Ramos (cell line): Measurements from ENCODE around the gene NEIL3.
"Not testable (repeated sequence)": the region's sequence is repeated elsewhere in the genome, so short reads cannot be mapped to it uniquely, and the experiment has no call there.

Experiments
- in situ Hi-C: fragments of 300-500 bp; cut with MboI; formaldehyde crosslinking; loops from one replicate; pipeline ENCODE4 v1.14.3; 2022; ENCODE audit warnings: low sequenced_read_pairs; ENCODE audit not compliant: unreplicated experiment

NEIL3 gene

DNA sequence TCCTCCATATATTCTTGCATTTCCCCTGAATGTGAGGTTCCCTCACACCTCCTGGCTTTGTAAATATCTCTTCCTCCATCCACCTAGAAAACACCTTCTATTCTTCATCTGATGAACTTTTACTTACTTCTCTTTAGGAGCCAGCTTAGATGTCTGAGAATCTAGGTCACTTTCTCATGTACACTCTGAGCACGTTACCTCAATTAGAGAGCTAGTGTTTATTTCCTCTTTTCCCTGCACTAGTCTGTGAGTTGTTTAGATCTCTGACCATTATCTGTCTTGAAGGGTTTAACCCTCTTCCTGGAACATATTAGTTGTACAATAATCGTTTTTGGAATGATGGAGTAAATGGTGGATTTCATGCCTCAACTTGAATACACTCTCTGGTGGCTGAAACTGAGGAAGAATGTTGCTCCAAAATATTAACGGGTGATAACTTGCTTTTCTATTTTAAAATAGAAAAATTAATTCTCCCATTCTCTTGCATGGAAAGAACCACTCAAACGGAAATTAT lies 8.5 kb upstream of the NEIL3 start:
- in situ Hi-C loops: no loop called here

DNA sequence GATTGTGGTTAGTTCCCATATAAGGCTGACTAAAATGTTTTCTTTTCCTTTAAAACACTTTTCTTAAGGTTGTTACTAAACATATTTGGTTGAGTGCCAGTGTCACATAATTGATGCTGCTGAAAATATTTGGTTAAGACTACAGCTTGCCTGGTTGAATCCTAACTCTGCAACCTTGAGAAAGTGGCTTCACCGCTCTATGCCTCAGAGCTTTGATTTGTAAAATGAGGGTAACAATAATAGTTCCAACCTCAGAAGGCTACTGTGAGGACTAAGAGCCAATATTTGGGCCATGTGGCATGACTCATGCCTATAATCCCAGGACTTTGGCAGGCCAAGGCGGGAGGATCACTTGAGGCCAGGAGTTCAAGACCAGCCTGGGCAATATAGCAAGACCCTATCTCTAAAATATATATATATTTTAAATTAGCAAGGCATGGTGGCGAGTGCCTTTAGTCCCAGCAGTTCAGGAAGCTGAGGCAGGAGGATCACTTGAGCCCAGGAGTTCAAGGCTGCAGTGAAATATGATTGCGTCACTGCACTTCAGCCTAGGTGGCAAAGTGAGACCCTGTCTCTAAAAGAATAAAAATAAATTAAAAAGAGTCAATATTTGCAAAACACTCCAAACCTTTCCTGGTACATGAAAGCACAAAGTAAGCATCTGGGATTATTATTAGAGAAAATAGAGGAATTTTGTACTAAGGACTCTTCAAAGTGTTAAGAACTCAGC lies 7.1 kb upstream of the NEIL3 start:
- in situ Hi-C loops: no loop called here

DNA sequence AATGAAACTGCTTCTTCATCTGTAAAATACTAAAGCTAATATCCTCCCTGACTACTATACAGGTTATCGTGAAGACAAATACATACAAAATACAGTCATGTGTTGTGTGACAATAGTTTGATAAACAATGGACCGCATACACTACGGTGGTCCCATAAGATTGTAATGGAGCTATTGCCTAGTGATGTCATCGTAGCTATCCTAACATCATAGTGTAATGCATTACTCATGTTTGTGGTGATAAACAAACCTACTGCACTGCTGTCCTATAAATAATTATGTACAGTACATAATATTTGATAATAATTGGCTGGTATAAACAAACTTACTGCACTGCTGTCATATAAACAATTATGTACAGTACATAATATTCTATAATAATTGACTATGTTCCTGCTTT lies 5.6 kb upstream of the NEIL3 start:
- in situ Hi-C loops: no loop called here

DNA sequence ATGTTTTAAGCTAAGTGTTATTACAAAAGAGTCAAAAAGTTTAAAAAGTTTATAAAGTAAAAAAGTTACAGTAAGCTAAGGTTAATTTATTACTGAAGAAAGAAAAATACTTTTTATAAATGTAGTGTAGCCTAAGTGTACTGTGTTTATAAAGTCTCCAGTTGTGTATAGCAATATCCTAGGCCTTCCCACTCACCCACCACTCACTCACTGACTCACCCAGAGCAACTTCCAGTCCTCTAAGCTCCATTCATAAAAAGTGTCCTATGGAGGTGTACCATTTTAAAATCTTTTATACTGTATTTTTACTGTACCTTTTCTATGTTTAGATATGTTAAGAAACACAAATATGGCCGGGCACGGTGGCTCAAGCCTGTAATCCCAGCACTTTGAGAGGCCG lies 4.8 kb upstream of the NEIL3 start:
- in situ Hi-C loops: not testable (repeated sequence)

DNA sequence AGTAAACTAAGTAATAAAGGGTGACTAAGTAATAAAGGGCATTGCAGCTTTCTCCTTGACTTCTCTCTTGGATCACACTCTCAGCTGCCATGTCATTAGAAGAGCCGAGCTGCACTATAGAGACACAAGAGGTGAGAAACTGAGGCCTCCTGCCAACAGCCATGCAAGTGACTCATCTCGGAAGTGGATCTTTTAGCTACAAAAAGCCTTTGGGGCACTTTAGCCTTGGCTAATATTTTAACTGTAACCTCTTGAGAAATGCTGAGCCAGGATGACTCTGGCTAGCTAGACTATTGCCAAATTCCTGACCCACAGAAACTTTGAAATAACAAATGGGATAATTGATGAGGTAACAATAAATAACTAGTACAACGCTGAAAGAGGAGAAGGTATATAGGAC lies 1.5 kb upstream of the NEIL3 start:
- in situ Hi-C loops: no loop called here

DNA sequence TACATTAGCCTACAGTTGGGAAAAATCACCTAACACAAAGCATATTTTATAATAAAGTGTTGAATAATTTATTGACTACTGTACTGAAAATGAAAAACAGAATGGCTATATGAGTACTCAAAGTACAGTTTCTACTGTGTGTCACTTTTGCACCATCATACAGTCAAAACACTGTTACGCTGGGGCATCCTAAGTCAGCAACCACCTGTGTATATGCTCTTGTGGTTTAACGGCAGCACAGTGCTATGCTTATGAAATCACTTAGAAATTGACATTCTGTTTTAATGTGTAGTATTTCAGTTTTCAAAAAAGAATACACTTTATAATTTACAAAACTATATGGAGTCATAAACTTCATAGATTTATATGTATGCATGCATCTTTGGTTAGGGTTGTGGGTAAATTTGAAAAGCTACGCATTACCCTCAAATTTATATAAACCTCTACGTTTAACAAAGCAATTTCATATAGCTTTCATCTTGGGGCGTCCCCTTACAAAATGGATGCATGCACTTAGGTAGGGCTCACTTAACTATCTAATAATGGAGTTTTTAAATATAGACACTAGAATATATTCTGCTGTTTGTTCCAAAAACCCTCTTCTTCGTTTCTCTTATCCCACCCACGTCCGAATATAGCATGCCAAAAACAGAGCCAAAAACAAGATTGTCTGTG lies 690 bp upstream of the NEIL3 start:
- in situ Hi-C loops: no loop called here

DNA sequence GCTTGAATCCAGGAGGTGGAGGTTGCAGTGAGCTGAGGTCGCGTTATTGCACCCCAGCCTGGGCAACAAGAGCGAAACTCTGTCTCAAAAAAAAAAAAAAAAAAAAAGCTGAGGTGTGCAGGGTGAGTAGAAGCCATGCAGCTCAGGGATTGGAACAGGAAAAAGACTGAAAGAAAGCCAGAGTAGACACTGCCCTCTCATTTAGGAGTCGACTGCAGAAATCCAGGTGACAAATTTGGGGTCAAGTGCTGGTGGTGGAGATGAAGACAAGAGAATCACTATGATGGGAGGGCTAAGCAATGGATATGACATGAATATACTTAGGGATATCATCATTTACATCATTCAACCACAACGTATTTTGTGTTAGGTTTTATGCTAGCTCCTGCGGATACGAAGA lies 1.9 kb downstream of the NEIL3 start:
- in situ Hi-C loops: no loop called here

DNA sequence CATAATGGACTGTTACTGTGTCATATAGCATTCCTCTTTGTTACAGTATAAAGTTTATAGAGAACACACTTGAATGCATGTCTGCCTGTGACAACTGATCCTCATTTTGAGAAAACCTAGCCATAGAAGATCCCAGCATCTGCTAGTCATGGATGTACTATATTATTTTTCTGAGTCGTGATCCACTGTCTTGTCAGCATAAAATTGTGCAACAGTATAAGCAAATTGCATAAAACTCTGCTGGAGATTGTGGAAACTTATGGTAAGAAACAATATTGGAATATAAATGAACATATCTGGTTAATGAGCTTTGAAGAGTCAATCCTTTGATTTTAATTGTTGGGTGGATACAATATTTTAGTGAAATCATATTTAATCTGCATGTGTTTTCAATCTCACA lies 3.6 kb downstream of the NEIL3 start:
- in situ Hi-C loops: no loop called here

DNA sequence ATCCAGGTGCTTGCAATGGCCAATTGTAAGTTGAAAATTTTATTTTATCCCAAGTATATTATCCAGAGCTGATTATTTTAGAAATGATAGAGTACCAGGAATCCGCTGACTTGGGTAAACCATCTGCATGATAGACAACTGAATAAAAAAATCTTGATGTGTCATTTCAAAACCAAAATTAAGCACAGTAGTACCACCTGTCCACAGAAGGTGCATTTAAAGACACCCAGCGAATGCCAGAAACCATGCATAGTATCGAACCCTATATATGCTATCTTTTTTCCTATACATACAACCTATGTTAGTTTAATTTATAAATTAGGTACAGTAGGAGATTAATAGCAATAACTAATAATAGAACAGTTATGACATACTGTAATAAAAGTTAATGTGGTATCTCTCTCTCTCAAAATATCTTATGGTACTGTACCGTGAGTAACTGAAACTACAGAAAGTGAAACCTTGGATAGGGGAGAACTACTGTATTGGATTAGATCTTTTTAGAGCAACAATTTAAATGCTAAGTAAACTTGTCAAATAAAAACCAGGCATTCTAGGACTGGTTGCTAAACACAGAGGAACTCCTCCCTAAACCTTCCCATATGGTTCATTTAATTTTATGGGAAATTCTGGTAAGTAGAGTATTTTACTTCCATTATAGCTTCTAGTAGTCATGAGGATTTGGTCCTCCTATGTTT lies 6.2 kb downstream of the NEIL3 start:
- in situ Hi-C loops: no loop called here

DNA sequence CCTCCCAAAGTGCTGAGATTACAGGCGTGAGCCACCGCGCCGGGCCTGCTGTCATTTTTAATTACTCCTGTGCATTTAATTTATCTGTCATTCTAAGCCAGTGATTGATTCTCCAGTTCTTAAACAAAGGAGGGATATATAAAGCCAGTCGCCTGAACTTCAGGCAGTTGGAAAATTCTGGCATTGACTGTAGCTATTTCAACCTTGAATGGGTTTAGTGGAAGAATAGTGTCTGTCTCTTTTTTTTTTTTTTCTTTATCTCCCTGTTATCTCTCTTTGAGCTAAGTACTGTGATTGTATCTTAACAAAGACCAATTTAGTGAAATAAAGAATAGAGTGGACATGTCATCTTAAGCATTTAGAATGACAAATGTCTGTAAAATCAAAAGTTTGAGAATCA lies 11.0 kb downstream of the NEIL3 start:
- in situ Hi-C loops: no loop called here

DNA sequence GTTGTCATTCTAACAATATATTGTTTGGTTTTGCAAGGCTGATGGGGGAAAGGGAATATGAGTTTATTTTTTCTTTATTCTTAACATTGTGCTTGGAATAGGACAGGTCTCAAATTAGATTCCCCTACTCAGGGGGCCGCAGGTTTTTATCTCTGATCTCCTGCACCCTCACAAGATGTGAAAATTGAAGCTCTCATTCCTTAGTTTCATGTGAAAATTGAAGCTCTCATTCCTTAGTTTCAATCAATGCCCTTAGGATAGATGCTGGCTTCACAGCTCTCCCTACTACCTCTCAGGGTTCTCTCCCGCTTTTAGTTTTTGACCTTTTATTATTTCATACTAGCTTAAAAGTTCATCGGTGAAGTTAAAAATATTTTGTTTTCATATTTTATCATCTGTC lies 12.0 kb downstream of the NEIL3 start:
- in situ Hi-C loops: no loop called here

DNA sequence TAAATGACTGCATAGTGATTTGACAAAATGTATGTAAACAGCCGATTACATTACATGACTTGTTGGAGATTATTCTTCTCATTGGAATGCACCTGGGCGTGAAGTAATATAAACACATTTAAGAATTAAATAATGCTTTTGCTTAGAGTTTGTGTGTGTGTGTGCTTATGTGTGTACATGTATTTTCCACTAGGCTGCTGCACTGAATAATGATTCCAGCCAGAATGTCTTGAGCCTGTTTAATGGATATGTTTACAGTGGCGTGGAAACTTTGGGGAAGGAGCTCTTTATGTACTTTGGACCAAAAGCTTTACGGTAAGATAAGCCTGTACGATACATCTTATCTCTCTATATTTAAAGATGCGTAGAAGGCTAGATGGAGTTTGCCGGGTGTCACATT lies 12.6 kb downstream of the NEIL3 start:
- in situ Hi-C loops: no loop called here

DNA sequence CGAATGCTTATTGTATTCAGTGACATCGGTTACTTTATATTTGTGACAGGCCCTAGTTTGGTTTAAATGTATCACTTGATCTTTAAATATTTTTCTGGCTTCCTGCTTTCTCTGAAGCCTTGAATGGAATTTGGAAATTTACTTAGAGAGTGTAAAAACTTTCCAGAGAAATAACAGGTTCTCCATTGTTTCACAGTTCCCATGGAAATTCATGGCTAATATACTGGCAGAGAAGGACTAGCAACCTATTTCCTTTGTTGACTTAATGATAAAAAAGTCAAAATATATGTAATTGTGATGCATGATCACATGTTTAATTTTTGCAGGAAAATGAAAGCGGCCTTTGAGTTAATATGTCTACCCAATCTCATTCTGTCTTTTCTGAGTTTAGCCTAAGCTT lies 13.2 kb downstream of the NEIL3 start:
- in situ Hi-C loops: no loop called here

DNA sequence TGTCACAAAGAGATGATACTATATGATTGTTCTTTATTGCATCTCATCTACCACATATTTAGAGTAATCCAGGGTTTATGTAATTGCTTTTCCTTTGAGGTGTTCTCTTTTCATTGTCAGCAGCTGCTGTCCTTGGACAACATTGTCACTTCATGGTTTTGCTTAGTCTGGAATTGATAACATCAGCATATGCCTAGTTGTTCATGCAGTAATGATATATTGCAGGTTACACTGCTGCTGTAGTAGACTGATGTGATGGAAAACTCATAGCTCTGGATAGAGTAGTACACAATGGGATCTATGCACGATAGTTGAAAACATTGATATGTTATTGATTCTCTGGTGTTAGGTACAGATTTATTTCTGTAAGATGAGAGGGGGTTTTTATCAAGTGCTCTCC lies 13.7 kb downstream of the NEIL3 start:
- in situ Hi-C loops: no loop called here

DNA sequence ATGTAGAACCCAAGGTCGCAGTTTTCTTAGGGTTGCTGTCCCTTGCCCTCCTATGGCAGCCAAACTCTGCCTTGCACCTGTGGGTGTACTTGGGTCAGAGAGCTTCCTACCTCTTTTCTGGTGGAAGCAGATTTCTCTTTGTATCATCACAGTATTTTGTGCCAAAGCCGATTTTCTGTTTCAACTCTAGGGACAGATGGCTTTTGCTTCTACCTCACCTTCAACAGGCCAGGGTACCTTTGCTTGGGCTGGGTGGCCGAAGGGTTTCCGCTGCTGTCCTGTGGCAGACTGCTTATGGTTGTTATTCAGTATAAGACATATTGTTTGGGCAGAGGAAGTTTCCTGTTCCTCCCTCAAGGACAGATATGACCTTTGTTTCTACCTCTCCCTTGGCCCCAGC lies 22.4 kb downstream of the NEIL3 start:
- in situ Hi-C loops: no loop called here

DNA sequence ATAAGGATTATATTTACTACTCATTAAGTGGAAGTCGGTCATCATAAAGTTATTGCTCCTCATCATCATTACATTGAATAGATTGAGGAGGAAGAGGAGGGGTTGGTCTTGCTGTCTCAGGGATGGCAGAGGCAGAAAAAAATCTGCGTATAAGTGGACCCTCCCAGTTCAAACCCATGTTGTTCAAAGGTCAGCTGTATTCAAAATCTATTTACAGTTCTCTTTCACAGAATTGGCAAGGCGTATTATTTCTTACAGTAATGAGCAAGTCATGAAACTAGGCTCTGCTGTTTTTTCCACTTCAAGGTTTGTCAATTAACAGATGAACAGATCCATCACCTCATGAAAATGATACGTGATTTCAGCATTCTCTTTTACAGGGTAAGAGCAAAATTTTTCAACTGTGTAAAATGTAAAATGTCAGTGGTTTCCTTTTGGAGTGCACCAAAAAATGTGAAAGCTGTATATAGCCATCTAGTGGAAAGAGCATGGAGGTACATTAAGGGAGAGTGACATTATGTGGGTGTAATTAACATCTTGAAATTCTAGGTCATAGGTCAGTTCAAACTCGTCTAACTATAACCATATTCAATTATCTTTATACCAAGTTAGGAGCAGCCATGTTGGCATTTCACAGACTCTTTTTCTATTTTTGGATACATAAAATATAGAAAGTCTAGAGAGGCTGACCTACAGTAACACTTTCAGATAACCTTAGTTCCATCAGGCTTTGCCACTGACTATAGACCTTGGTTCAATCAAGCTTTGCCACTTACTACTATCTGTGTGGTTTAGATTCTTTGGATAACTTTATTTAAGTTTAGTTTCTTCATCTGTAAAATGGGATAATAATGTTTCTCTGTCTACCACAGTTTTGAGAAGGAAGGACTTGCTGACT lies 30.1 kb downstream of the NEIL3 start:
- in situ Hi-C loops: no loop called here

DNA sequence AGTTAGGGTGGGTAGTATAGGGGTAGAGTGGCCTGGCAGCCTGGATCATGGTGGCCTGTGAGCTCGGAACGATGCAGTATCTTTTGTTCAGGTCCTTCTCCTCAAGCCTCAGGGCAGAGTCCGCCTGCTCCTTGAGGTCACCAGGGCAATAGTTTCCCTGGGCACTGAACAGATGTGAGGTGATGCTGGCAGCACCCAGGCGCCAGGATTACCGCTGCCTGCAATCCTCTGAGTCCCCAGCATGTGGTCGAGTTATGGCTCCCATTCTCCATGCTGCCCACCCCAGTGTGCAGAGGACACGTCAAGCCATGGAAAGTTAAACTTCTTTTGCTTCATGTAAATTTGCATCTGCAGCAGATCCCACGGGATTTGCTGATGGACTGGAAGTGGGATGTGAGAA lies 38.7 kb downstream of the NEIL3 start:
- in situ Hi-C loops: no loop called here

DNA sequence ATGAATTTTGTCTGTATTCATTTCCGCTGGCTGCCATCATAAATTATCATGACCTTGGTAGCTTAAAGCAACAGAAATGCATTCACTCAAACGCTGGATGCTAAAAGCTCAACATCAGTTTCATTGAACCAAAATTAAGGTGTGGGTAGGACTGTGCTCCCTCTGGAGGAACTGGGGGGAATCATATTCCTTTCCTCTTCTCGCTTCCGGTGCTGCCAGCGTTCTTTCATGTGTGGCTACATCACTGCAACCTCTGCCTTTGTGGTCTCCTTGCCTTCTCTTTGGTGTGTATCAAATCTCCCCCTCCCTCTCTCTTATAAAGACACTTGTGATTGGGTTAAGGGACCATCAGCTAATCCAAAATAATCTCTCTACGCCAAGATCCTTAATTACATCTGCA lies 39.5 kb downstream of the NEIL3 start:
- in situ Hi-C loops: no loop called here

DNA sequence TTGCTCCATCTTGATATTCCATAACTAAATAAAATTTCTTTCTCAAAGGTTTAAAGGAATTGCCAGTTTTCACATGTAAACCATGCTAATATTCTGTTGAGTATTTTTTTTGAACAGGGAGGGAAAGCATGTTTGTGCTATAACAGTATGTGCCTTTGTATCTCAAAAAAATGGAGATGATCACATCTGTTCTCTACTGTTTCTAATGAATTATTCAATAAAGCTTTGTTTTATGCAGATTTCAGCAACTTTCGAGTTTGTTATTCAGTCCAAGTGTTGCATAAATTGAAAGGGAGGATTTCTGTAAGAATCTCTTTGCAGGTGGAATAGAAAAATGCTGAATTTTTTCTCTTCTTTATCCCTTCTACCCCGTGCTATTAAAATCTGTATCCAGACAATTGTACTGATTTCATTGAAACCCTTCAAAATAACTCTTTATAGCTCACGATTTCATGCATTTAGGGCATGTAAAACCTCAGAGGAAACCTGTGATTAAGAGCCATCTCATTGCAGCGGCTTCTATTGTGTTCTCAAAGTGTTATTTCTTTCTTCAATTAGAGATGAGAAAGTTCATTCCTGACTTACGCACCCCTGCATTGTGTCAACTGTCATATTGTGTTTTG lies 42.1 kb downstream of the NEIL3 start:
- in situ Hi-C loops: no loop called here

DNA sequence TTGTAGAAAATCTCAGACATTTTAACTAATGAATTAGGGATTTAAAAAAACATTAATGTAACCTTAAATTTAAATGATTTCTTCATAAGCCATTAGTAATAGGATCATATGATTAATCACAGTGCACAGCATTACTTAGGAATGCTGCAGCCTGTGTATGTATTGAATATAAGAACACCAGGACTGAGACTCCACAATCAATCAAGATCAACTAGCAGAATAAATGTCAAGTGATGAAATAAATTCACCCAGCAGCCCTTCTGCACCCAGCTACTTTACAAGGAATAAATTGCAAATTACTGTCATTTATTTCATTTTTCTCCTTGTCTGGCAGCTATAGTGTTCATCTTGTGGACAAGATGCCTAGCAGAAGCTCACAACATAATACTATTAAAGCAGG lies 46.5 kb downstream of the NEIL3 start:
- in situ Hi-C loops: no loop called here
